IPS DF 19.7 (cell line): ENCODE measurements around the gene COTL1.

ENCODE experiments used
- DNase-seq: peaks from one replicate; pipeline ENCODE4 v3.0.0-alpha.2; 2013; ENCODE audit warnings: low read depth, low spot score

The COTL1 gene

DNA sequence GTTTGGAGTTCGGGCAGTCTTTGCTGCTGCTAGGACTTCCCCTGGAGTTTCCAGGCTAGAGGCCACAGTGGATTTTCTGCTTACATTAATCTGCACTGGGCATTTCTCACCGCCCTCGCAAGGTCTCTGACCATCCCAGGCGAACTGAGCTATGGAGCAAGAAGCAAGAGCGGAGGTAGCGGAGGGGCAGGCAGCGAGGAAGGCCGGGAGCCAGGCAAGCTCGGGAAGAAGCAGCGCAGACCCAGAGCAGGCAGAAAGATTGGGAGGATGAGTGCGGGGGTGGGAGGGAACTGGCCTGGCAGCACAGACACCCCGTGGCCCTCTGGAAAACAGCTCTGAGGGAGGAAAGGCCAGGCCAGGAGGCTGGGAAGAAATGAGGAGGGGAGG is 3.8 kb downstream of the COTL1 start:
- no peak for DNase-seq

- no peak for DNase-seq
These were observed 4.3 kb downstream of the COTL1 start for GRCh38 chr16:84613408-84614072.

- DNase-seq, result no peak
These were observed 5.2 kb downstream of the COTL1 start for GRCh38 chr16:84612686-84613085.

- no peak for DNase-seq
These were observed 6.8 kb downstream of the COTL1 start for GRCh38 chr16:84611041-84611440.

DNA sequence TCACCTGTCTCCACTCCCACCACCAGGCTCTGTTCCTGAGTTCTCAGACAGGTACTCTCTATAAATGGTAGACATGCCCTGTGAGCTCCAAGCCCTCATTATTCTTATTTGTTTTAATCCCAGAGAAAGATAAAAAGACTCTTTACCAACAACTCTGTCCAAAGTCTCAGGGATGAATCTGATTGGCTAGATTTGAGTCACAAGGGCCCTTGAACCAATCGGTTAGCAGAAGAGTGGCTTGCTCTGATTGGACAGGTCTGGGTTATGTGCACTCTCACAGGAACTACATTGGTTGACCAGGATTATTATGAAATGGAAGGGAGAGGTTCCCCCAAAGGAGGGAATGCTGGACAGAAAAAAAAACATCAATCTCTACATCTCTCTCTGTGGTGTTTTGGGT is 7.5 kb downstream of the COTL1 start:
- DNase-seq, result no peak

DNA sequence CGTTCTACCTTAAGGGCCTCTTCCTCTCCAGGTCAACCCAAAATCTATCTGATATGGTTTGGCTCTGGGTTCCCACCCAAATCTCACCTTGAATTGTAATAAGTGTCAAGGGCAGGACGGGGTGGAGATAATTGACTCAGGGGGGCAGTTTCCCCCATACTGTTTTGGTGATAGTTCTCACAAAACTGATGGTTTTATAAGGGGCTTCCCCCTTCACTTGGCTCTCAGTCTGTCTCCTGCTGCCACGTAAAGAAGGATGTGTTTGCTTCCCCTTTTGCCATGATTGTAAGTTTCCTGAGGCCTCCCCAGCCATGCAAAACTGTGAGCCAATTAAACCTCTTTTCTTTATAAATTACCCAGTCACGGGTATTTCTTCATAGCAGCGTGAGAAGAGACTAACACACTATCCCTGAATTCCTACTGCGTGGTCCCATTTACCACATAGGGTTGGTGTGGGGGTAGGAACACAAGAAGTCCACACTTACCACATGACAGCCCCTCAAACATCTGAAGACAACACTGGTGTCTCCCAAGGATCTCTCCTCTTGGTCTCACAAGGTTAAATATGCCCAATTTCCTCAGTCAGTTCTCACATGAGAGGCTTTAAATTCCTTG is 8.2 kb downstream of the COTL1 start:
- DNase-seq, result no peak

DNA sequence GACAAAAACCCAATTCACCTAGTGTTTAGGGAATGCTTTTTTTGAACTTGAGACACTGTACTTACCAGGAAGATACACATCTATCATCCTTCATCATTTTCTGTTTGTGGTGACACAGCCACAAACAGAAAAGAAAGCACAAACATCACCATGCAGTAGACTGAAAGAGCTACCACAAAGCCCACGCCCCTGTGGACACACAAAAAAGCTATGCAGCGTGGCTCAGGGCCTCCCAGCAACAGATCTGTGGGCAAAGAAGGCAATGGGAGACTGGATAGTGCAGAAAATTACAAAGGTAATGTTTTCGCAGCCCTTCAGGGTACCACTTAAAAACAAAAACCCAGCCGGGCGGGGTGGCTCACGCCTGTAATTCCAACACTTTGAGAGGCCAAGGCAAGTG is 9.6 kb downstream of the COTL1 start:
- DNase-seq, result no peak

DNA sequence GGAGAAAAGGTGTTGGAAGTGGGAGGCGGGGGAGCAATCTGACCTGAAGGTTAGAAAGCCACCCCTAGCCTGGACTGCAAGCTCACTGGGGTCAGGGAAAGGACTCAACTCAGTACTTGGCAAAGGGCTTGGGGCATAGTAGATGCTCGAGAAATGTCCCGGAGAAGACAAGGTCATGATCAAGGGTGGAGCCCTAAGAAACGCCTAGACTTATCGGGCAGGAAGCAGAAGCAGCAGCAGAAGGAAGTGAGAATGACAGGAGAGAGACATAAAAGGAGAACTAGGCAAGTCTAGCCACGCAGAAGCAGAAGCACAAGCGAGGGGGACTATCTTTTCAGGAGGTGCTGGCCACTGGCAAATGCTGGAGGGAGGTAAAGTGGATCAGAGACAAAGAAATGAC is 10.2 kb downstream of the COTL1 start:
- no peak for DNase-seq

GRCh38 chr16:84607061-84607460 is 10.8 kb downstream of the COTL1 start:
- no peak for DNase-seq

GRCh38 chr16:84606081-84606875 is 11.6 kb downstream of the COTL1 start:
- no peak for DNase-seq

- no peak for DNase-seq
These were observed 12.5 kb downstream of the COTL1 start for GRCh38 chr16:84605339-84605848.

DNA sequence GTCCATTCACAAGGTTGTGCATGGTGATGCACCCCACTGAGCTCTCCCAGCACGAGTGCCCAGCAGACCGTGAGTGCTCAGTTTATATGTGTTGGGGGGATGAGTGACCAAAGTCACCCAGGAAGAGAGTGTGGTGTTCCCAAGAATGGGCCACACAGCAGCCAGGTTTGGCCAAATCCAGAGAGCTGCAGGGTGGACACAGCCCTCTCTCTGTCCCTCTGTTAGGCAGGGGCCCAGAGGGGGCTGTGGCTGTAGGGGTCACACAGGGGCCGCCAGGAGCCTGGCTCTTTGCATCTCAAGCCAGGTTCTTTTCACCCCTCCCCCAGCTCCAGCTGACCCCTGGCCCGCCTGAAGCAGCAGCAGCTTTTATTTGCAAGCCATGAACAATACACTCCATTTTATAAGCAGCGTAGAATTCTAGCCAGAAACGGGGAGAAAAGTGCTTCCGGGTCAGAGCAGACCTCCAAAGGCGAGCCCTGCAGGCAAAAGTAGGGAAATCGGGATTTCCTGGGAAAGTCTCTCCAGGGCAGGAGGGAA is 13.3 kb downstream of the COTL1 start:
- no peak for DNase-seq

DNA sequence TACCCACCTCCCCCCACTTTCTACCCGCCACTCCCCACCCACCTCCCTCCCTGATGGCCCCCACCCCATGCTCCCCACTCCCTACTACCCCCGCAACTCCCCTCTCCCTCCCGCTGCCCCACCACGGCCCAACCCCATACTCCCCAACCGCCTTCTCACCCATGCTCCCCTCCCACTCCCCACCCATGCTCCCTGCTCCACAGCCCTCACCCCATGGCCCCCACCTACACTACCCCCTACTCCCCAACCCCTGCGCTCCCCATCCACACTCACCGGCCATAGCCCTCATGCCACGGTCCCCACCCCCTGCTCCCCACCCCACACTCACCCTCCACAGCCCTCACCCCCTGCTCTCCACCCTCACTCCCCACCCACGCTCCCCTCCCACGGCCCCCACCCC is 13.9 kb downstream of the COTL1 start:
- no peak for DNase-seq

DNA sequence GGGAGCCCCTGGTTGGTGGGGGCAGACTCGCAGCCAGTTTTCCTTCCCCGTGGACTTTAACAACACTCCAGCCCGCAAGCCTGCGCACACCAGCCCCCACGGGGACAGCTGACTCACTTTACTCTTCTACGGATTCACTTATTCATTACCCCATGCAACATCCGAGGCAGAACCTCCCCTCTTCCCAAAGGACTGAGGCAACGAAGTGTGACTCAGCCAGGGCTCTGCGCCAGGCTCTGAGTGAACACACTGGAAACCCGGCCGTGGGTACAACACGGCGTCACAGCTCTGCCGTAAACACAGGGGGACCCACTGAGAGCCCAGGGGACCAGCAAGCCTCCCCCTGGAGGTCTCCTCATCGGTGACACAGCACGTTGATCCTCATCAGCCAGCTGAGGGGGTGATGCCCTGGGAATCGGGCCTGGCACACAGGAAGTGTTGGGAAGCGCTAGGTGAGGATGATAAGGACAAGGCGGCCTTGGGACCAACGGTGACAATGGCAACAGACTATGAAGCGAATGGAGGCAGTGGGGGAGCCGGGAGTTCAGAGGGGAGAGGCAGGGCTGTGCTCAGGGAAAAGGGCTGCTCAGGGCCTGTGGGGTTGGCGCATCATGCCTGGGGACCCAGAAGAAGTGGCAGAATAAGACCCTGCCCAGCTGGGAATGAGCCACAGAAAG is 14.6 kb downstream of the COTL1 start:
- no peak for DNase-seq

- no peak for DNase-seq
These were observed 17.3 kb downstream of the COTL1 start for GRCh38 chr16:84600343-84601229.

GRCh38 chr16:84599521-84600202 is 18.2 kb downstream of the COTL1 start:
- DNase-seq, result peak; percentile 86

DNA sequence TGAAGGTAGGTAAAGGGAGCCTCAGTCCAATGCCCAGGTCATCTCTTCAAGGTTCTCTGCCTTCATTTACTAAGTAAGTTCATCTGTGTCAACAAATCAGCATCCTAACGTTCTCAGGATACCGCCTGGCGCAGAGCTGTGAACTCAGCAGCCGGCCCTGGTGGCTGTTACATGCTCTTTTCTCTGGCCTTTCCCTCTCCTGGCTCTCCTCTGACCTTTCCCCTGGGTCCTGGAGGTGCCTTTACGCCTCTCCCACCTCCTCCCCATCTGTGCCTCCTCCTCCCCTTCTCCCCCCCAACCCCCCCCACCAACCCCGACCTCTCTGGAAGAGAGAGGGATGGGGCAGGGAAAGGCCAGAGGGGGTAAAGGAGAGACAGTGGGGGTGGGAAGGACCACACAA is 19.5 kb downstream of the COTL1 start:
- DNase-seq, result no peak

GRCh38 chr16:84597931-84598351 is 19.9 kb downstream of the COTL1 start:
- no peak for DNase-seq

- no peak for DNase-seq
These were observed 20.4 kb downstream of the COTL1 start for GRCh38 chr16:84597528-84597896.

- no peak for DNase-seq
These were observed 20.9 kb downstream of the COTL1 start for GRCh38 chr16:84596801-84597527.
